IPS DF 4.7 (cell line): ENCODE data around the gene DNM2.

Experiments
- DNase-seq: peaks from one replicate; pipeline ENCODE4 v3.0.0-alpha.2; 2013; ENCODE audit warnings: low spot score; ENCODE audit errors: extremely low read depth

DNM2 gene

DNA sequence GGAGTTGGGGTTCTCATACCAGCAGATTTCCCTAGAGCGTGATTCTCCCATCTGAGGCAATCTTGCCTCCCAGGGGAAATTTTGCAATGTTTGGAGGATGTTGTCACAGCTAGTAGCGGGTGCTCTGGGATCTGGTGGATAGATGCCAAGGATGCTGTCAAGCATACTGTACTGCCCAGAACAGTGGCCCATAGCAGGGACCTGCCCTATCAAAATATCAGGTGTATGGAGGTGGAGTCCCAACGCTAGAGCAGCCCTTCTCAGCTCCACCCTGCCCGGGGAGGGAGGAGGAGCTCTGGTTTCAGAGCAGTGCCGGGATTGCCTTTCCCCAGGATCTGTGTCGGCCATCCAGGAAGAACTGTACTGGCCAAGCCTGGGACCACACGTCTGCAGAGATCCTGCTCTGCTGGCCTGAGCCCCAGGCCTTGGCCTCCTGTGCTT, 27.5 kb upstream of the DNM2 start:
- no peak for DNase-seq

DNA sequence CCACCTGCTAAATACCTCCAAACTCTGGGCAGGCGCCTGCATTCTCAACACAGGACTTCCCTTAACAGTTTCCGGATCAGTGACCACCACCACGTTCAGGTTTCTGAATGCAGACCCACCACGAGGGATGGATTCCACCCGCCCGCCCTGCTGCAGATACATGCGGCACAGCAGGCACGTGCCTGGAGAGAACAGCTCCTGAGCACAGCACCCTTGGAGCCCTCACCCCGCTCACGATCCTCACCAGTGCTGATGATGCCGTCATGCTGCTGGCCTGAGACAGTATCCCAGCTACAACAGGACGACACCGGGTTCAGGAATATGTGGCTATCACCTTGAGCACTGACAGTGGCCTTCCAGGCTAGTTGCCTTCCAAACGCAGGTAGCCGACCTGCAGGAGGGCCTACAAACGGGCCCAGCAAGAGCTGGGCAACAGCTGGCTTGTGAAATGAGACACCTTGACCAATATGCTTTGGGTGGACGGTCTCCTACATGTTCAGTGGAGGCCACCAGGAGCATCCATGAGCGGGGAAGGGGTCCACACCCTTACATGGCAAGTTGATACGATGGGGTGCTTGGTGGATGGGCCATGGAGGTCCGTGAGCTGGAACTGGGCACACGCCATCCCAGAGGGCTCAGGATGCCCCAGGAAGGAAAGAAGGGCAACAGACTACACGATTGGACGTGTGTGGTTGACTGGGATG, 26.5 kb upstream of the DNM2 start:
- DNase-seq: no peak

DNA sequence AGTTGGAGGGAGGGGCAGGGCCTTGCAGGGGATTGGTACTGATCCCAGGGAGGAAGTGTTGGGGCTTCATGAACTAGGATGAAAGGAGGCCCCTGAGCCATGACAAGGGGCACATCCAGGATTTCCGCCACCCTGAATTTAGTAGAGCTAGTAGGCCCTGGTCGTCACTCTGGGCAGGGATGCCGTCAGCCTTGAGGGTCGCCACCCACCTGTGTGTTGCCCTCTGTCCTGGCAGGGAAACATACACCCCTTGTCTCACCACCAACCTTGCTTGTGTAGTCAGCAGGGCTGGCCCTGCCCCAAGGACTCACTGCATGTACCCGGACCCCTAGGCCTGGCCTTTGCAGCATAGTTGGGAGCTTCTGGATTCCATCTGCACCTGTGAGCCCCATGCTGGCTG, 26.0 kb upstream of the DNM2 start:
- DNase-seq: no peak

DNA sequence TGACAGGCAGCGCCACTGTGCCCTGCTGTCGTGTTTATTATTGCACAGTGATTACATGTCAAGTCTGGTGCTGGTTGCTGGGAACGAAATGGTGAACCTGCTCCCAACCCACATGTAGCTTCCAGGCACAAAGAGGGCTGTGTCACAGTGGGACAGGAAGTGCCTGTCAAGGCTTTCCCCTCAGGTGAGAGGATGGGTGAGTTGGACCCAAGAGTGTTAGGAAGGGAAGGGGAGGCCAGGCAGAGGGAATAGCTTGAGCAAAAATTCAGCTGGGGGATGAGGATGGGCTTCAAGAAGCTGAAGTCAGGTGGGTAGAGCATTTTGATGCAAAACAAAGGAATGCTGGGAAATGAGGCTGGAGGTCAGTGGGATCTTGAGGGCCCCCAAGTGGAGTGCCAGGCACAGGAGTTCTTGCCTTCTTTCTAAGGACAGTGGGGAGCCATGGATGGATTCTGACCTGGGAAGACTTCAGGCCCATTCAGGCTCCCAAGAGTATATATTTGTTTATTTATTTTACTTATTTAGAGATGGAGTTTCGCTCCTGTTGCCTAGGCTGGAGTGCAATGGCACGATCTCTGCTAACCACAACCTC, 25.1 kb upstream of the DNM2 start:
- no peak for DNase-seq

DNA sequence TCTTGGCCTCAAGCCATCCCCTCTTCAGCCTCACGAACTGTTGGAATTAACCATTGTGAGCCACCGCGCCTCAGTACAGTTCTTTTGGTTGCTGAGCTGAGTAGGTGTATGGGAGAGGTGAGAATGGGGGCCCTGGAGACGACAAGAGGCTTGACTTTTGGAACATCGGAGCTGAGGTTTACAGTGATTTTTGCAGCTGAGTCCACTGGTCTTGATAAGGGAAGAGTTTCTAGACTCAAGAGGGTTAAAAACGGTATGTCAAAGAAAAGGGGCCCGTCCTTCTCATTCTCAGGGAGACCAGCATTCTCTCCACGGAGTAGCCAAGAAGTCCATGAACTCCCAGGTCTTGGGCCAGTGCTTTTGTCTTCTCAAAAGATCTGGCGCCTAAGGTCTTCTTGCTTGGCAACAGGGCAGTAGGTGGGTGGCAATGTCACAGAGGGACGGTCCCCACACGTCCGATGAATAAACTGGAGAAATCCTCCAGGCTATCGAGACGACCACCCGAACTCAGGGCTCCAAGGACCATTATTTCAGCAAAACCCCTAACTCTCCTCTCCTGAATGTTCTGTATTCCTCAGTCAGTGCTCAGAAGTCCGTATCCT, 23.1 kb upstream of the DNM2 start:
- no peak for DNase-seq

DNA sequence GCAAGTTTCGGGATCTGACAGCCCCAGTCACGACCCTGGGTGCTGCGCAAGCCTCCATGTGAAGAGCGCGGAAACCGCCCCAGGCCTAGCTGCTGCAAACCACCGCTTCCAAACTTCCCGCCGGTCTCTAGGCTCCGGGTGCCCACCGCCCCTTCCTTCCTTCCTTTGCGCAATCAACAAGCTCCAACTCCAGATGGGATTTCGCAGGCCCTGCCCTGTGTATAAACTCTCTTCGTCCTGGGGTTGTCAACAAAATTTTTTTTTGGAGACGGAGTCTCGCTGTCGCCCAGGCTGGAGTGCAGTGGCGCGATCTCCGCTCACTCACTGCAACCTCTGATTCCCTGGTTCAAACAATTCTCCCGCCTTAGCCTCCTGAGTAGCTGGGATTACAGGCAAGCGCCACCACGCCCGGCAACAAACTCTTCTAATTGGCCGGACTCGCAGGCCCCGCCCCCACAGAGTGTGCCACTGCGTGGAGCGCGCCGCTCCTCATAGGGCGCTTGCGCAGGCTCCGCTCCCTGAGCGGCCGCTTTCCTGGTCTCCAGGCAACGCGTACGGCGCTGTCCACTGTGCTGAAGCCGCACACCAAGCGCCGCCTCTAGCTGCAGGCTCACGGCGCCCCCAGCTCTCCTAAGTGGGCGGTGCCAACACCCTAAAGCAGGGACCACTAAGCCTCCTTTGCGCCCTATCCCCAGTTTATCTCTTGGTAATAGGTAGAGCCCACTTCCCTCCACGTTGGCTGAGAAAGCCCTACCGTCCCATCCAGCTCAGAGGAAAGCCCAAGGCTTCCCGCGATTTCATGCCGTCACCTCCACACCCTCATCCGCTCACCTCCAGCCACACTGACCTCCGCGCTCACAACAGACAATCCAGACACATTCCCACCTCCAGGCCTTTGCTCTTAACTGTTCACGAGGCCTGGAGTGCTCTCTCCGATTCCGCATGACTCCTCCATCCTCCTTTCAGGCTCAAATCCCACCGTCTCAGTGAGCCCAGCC, 22.2 kb upstream of the DNM2 start:
- DNase-seq: peak; percentile 64

DNA sequence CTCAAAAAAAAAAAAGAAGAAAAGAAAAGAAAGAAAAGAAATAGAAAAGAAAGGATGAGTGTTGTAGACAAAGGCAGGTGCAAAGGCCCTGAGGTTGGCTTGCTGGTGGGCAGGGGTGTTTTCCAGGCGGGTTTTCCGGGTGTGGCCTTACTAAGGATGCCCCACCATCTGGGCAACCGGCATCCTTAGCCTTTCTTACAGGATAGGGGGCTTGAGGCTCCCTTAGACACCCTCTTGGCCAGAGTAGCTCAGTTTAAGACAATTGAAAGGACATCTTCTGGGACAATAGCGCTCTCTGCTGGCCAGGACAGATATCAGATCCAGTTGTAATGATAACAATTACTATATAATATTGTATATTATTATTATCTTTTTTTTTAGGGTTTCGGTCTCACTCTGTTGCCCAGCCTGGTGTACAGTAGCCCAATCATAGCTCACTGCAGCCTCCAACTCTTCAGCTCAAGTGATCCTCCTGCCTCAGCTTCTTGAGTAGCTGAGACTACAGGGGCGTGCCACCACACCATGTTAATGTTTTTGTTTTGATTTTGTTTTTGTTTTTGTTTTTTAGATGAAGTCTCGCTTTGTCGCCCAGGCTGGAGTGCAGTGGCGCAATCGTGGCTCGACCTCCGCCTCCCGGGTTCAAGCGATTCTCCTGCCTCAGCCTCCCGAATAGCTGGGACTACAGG, 18.1 kb upstream of the DNM2 start:
- DNase-seq: peak; percentile 44

DNA sequence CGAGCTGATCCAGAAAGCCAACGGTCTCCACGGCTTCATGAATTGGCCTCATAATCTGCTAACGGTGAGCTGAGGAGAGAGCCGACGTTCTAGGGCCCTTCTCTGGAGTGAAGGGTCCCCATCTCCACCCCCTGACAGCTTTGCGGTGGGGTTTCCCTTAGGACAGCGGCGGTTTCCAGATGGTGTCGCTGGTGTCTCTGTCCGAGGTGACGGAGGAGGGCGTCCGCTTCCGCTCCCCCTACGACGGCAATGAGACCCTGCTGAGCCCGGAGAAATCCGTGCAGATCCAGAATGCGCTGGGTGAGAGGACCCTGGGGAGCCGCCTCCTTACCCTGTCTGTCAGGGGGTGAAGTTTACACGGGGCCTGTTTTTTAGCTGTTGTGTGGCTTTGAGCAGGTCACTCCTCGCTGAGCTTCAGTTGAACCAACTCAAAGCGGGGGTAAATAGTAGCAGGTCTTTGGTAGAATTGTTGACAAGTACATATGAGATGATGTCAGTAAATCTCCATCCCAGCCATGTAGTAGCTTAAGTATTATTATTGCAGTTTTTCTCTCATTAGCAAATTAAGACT, 15.8 kb upstream of the DNM2 start:
- DNase-seq: no peak

DNA sequence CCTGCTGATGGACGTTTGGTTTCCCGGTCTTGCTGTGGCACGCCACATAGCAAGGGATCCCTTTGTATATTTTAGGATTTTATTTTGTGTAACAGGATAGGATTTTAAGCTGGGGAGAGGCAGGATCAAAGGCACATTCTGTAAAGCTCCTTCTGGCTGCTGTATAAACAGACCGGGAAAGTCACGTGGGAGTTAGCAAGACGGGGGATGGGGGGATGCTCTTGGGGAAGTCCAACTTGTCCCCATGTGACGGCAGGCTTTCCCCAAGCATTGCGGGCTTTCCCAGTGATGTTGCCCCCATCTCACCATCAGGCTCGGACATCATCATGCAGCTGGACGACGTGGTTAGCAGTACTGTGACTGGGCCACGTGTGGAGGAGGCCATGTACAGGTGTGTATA, 10.9 kb upstream of the DNM2 start:
- DNase-seq: no peak

DNA sequence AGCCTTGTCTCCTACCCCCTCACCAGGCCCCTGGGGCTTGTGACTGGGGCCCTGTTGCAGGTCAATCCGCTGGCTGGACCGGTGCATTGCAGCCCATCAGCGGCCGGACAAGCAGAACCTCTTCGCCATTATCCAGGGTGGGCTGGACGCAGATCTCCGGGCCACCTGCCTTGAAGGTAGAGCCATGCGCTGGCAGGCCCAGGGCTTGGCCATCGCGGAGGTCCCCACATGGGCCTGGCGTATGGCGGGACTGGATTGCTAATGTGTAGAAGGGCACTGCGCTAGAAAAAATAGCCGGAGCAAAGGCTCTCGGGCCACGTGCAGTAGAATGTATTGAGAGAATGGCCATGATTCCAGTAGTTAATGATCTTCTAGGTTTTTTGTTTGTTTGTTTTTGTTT, 10.4 kb upstream of the DNM2 start:
- no peak for DNase-seq

DNA sequence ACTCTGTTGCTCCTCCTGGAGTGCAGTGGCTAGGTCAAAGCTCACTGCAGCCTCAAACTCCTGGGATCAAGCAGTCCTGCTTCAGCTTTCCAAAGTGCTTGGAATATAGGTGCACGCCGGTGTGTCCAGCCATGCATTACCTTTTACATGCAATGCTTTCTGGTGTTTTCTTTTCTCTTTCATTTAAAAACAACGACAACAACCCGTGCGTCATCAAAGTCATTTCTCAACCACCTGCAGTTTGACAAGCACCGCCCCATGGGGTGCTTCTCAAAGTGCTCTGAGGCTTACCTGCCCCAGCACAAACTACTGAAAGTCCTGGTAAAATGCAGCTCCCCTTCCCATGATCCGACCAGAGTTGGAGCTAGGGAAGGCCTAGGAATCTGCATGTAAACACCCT, 9.6 kb upstream of the DNM2 start:
- no peak for DNase-seq

DNA sequence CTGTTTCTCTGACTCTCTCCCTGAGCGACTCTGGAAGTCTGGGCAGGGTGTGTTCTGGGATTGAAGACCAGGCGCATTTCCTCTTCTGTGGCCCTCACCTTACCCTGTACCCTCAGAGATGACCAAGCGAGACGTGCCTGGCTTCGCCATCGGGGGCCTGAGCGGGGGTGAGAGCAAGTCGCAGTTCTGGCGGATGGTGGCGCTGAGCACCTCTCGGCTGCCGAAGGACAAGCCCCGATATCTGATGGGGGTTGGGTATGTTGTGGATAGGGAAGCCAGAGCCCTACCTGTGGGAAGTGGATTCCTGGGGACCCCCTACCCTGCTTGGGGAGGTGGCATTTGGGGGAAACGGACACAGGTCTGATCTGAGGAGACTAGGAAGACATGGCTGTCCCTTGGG, 5.8 kb upstream of the DNM2 start:
- no peak for DNase-seq

DNA sequence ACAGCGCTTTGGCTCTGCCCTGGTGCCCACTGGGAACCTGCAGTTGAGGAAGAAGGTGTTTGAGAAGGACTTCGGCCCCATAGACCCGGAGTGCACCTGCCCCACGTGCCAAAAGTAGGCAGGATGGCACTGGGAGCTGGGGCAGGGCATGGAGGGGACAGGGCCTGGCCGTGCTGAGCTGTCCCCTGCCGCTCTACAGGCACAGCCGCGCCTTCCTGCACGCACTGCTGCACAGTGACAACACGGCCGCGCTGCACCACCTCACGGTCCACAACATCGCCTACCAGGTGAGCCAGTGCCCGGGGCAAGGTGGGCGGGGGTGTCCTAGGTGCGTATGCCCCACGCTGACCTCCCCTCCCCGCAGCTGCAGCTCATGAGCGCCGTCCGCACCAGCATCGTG, 5.1 kb upstream of the DNM2 start:
- no peak for DNase-seq

DNA sequence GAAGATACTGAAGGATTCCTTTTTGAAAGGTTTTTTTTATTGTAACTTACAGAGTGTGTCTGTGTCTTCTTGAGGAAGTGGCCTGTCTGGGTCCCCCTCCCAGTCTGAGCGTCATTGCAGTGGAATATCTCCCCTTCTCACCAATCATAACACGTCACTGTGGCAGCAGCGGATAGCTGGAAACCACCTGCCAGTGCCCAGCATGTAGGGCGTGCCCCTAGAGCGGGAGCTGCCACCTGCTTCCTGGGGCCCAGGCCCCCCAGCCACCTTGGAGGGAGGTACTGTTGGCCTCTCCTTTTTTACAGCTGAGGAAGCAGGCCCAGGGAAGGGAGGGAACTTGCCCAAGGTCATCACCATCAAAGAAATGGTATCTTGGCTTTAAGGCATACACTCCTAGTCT, 4.6 kb upstream of the DNM2 start:
- DNase-seq: no peak

DNA sequence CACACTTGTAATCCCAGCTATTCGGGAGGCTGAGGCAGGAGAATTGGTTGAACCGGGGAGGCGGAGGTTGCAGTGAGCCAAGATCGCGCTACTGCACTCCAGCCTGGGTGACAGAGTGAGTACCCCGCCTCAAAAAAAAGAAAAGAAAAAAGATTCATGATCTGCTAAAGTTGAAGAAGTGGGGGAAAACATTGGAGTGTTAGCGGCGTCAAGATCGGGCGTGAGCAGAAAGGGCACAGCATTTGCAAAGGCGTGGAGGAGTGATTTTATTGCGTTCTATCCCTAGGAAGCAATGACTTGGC, 874 bp upstream of the DNM2 start:
- no peak for DNase-seq

DNA sequence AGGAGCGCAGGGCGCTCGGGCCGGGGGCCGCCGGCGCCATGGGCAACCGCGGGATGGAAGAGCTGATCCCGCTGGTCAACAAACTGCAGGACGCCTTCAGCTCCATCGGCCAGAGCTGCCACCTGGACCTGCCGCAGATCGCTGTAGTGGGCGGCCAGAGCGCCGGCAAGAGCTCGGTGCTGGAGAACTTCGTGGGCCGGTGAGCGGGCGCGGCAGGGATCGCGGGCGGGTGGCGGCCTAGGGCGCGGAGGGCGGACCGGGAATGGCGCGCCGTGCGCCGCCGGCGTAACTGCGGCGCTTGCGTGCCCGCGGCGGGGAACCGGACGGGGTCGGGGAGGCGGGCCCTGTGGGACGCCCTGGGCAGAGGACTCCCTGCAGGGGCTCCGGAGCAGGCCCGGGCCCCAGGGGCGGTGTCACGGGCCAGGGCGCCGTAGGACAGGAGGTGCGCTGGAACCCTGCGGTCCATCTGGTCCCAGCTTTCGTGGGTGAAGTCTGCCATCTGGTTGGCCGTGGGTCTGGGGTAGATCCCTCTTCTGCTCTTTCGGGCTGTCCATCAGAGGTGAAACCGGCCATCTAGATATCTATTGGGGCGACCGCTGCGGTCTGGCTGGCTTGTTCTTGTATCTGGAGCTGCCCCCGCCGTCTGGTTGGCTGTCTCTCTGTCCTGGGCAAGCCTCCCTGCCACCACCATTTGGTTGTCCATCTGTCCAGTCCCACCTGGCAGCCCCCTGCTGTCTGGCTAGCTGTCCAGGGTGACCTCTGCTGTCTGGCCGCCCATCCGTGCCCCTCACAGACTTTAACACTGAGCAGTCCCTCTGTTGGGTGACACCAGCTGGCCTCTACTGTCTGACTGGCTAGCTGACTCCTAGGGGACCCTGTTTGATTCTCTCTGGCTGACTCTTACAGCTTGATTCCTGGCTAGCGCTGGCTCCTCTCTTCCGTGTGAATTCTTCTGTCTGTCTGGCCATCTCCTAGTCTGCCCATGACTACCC, 622 bp downstream of the DNM2 start:
- DNase-seq: no peak

DNA sequence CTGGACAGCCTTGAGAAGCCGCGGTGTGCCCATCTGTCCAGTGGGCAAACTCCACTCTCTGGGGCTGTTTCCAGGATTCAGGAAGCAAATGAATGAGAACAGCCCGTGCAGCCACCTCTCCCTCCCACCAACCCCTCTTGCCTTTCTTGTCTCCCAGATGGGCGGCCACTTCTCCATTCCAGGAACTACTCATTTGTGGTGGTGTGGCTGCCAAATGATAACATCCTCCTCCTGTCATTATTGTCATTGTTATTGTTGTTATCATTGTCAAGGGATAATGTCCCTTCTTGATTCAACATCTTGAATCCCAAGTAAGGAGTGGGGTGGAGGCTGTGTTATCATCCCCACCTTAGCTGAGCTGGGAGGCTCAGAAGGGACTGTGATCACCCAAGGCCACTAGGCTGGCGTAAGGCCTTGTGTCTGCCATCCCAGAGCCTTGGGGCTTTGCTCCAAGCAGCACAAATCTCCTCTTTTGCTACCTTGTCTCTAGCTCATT, 1.6 kb downstream of the DNM2 start:
- DNase-seq: no peak

DNA sequence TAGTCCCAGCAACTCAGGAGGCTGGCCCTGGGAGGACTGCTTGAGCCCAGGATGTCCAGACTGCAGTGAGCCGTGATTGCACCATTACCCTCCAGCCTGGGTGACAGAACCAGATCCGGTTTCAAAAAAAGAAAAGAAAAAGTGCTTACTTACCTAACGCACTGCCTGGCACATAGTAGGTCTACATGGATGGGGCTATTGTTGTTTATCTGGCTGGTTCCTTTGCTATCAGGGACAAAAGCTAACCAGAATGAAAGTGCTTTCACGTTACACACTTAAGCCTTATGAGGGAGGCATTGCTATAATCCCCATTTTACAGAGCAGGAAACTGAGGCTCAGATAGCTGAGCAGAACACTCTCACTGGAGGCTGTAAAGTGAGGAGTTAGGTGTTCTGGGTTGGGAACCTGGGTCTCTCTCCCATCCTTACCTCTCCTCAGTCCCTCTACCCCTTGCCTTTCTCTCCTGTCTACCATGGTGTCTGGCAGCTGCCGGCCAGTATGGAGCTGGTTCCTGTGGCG, 2.8 kb downstream of the DNM2 start:
- no peak for DNase-seq

DNA sequence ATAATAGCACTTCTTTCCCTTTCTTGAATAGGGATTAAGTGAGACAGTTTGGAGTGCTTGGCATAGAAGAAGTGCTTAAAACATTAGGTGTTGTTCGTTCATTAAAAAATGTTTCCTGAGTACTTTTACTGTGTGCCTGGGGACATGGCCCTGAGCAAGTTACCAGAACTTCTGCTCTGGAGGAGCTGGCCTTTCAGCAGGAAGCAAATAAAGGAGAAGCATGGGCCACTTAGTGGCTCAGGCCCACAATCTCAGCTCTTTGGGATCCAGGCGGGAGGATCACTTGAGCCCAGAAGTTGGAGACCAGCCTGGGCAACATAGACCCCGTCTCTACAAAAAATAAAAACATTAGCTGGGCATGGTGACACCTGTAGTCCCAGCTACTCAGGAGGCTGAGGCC, 5.7 kb downstream of the DNM2 start:
- DNase-seq: no peak
